Daoy (cell line): ENCODE results near the gene WDR38. TPM values are rescaled to one million over a fixed set of nuclear protein-coding genes. Genes with fewer than 3 reads are reported as not detected.

Experiments
- DNase-seq: peaks from one replicate; pipeline ENCODE4 v3.0.0-alpha.2; 2015; ENCODE audit warnings: low read depth
- total RNA-seq: library from RNA; depleted of rRNA; stranded (reverse); fragments of >200 nt; shearing (Covaris generic); gene quantifications from 2 replicates; pipeline ENCODE4 v1.2.3, GENCODE V29; 2014; rRNA removed

WDR38 gene, protein sequence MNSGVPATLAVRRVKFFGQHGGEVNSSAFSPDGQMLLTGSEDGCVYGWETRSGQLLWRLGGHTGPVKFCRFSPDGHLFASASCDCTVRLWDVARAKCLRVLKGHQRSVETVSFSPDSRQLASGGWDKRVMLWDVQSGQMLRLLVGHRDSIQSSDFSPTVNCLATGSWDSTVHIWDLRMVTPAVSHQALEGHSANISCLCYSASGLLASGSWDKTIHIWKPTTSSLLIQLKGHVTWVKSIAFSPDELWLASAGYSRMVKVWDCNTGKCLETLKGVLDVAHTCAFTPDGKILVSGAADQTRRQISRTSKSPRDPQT
- total RNA-seq, result 0.12 TPM in 1 of 2 replicates, not detected in the other

GRCh38 chr9:124852829-124853531 is at the start of gene WDR38:
Gene WDR38 (plus strand): TSS chr9:124853460. CDS start chr9:124853532, 72 bp downstream.
- peak; percentile 89 for DNase-seq

DNA sequence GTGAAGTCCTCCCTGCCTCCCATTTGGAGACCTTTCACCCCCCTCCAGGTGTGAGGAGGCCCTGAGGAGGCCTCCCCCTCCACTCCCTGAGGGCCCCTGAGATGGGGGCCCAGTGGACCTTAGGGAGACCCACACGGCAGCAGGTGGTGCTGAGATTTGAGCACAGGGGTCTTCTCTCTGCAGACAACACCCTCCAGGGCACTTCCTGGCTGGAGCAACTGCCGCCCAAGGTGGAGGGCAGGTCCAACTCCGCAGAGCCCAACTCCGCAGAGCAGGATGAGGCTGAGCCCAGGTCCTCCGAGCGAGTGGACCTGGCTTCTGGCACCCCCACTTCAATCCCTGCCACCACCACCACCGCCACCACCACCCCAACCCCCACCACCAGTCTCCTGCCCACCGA is 49.3 kb upstream of the WDR38 start:
- DNase-seq, result no peak

DNA sequence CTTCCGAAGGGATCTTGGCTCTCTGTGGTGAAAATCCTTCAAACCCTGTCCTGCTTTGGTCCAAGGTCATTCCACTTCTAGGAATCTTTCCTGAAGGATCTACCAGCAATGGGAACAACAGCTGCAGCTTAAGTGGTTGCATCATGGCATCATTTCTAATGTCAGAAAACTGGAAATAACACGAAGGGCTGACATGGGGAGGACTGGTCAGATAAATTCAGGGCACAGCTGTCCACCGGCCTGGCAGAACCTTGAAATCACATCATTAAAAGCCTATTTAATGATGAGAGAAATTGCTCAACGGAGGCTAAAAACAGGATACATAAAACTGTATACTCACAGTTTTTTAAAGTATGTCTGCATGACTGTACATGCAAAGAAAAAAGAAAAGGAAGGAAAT is 48.1 kb upstream of the WDR38 start:
- DNase-seq, result no peak

DNA sequence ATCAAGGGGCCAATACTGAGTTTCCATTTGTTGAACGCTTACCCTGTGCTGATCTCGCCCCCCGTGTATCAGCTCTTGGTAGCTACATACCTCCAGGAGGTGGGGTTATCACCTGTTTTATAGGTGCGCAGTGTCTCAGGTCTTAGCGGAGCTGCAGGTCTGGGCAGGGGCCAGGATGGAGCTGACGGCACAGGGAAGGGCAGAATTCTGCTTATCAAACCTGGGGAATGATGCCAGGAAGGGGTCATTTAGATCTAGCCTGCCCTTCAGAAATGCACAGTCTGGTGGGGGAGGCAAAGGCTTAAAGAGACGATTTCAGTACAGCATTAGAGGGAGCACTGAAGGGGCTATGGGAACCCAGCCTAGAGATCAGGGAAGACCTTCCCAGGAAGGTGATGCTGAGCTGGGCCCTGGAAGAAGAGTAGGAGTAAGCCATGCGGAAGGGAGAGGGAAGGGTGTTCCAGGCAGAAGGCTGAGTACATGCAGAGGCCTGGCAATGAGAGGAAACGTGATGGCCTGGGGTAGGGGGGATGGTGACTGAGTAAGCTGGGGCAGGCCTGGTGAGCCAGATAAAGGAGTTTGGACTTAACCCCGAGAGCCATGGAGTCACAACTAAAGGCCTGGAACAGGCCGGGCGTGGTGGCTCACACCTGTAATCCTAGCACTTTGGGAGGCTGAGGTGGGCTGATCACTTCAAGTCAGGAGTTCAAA is 44.9 kb upstream of the WDR38 start:
- no peak for DNase-seq

- no peak for DNase-seq
These were observed 44.0 kb upstream of the WDR38 start for GRCh38 chr9:124809211-124809610.

- DNase-seq, result no peak
These were observed 43.3 kb upstream of the WDR38 start for GRCh38 chr9:124809741-124810500.

- DNase-seq, result peak; percentile 96
These were observed 42.5 kb upstream of the WDR38 start for GRCh38 chr9:124810663-124811355.

GRCh38 chr9:124812441-124812876 is 40.8 kb upstream of the WDR38 start:
- peak; percentile 100 for DNase-seq

GRCh38 chr9:124813041-124813440 is 40.2 kb upstream of the WDR38 start:
- DNase-seq, result peak; percentile 44

GRCh38 chr9:124813501-124814163 is 39.6 kb upstream of the WDR38 start:
- peak; percentile 51 for DNase-seq

DNA sequence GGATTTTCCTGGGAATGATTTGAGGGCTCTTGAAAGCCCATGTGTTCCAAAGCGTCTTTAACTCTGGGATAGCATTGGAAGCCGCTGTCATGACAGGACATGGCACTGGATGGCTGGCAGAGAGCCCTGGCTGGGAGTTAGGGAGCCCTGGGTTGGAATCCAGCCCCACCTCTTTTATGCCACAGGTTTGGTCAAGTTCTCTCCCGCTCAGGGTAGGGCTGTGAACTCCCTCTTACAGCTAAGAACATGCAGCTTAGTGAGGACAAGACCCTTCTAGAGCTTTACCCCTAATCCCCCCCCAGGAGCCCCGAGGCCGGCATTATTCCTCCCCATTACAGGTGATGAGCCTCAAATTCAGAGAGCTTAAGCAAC is 39.1 kb upstream of the WDR38 start:
- no peak for DNase-seq

DNA sequence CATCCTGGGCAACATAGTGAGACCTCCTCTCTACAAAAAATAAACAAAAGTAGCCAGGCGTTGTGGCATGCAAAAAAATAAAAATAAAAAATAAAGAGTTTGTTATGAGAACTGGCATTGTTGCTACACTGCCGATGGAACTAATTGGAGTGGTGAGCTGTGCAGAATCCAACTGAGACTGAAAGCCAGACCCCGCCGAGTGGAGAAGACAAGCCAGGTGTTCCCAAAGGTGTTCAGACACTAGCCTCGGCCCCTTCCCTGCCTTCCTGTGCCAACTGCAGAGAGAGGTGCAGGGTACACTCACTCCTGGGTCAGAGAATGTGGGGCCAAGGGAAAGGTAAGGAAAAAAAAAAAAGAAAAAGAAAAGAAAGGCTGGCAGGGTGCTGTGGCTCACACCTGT is 37.7 kb upstream of the WDR38 start:
- DNase-seq, result no peak

GRCh38 chr9:124818431-124819281 is 34.6 kb upstream of the WDR38 start:
- DNase-seq, result peak; percentile 89

DNA sequence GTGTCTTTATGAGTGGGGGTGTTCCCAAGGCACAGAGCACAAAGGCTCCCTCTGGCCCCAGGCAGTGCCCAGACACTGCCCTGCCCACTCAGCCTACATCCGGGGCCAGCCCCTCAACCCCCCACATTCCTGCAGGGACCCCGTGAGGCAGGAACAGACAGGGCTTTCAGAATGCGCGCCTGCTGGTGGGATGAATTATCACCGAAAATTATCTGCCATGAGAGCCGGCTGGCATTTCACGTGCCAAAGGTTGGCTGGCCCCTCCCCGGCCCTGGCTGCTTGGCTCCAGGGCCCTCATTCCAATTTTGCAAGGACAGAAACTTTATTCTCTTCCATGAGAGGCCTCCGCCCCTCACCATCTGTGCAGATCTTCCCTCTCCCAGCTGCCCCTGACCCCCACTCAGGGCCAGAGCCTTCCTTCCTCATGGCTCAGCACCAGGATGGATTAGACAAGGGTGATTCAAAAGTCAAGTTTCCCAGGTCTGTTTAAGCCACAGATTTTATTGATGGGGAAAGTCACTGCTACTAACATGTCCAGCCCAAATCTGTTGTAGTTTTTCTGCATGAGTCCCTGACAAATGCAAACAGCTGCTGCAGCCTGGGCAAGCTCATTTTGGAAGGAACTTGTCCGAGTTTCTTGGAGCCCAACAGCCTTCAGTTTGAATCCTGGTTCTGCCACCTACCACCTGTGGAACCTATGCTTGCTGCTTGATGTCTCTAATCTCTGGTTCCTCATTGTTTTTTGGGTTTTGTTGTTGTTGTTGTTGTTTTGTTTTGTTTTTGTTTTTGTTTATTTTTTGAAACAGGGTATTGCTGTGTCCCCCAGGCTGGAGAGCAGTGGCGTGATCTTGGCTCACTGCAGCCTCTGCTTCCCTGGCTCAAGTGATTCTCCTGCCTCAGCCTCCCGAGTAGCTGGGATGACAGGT is 32.3 kb upstream of the WDR38 start:
- no peak for DNase-seq

GRCh38 chr9:124828489-124829333 is 24.5 kb upstream of the WDR38 start:
- DNase-seq, result no peak

DNA sequence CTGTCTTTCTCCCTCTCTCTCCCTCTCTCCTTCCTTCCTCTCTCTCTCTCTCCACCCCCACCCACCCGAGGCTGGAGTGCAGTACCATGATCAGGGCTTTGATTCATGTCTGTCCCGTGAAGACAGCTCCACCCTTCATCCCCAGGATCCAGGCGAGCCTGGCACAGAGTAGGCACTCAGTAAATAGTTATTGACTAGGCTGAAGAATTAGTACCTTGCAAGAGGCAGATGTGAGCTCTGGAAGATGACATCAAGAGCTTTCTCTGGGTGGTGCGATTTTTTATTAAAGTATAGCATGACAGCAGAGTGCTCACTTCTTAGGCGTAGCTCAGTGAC is 24.0 kb upstream of the WDR38 start:
- no peak for DNase-seq

- no peak for DNase-seq
These were observed 22.7 kb upstream of the WDR38 start for GRCh38 chr9:124830593-124830992.
